SK-N-SH (cell line): ENCODE data around the gene SYT17. TPM values are rescaled to one million over a fixed set of nuclear protein-coding genes. Genes with fewer than 3 reads are reported as not detected.

ENCODE experiments used
- CTCF ChIA-PET: fragments of 300-600, 350-600 bp; formaldehyde crosslinking; extraction: SDS; loops from one replicate; lab custom pipeline; 2021; lab: Yijun Ruan, JAX
- POLR2A ChIA-PET: fragments of 350-600 bp; sonication (Branson Sonifier 250); formaldehyde crosslinking; extraction: SDS; loops from one replicate; lab custom pipeline; 2020; ENCODE audit warnings: antibody characterized with exemption, inconsistent platforms; lab: Yijun Ruan, JAX
- DNase-seq: peaks from one replicate; pipeline ENCODE4 v3.0.0; 2012
- H2AFZ ChIP-seq: fragments of 200-600 bp; sonication (generic); 2 replicates; pipeline ENCODE4 v1.8.1; 2016; ENCODE audit warnings: antibody characterized with exemption, mild to moderate bottlenecking, low read depth
- H3F3A ChIP-seq: fragments of 200-600 bp; sonication (generic); replicated peaks from 2 replicates; pipeline ENCODE3; 2016; ENCODE audit warnings: antibody characterized with exemption, mild to moderate bottlenecking; ENCODE audit not compliant: insufficient read depth
- H3K27ac ChIP-seq, 2 experiments: fragments of 200-500 bp in 1 of 2; fragments of 200-600 bp in 1 of 2; sonication (Bioruptor generic) in 1 of 2; sonication (generic), shearing (Covaris generic) in 1 of 2; 2 replicates each; pipeline versions ENCODE4 v1.5.1 to v1.6.1; 2014 to 2016; ENCODE audit warnings: low read depth in 2 of 2, inconsistent platforms in 1 of 2, low read length in 1 of 2, mild to moderate bottlenecking in 1 of 2, mixed read lengths in 1 of 2
- H3K27me3 ChIP-seq: fragments of 200-600 bp; sonication (generic), shearing (Covaris generic); 2 replicates; pipeline ENCODE4 v1.6.1; 2016; ENCODE audit warnings: mixed run types; ENCODE audit not compliant: insufficient read depth
- H3K36me3 ChIP-seq, 2 experiments: fragments of 200-500 bp in 1 of 2; fragments of 200-600 bp in 1 of 2; sonication (Bioruptor generic) in 1 of 2; sonication (generic) in 1 of 2; replicated peaks in 1 of 2; 2 replicates each; pipeline versions ENCODE3 to v1.5.1; 2014 to 2016; ENCODE audit warnings: low read length in 1 of 2, mild to moderate bottlenecking in 1 of 2; ENCODE audit not compliant: insufficient read depth in 2 of 2, control insufficient read depth in 1 of 2
- H3K4me1 ChIP-seq, 2 experiments: fragments of 200-500 bp in 1 of 2; fragments of 200-600 bp in 1 of 2; sonication (Bioruptor generic) in 1 of 2; sonication (generic), shearing (Covaris generic) in 1 of 2; 2 replicates each; pipeline versions ENCODE4 v1.5.1 to v1.6.1; 2014 to 2016; ENCODE audit warnings: low read depth in 1 of 2, low read length in 1 of 2, mixed run types in 1 of 2; ENCODE audit not compliant: insufficient read depth in 2 of 2, control insufficient read depth in 1 of 2
- H3K4me2 ChIP-seq: fragments of 200-600 bp; sonication (generic), shearing (Covaris generic); 2 replicates; pipeline ENCODE4 v1.6.1; 2017; ENCODE audit warnings: mixed run types
- H3K4me3 ChIP-seq, 2 experiments: fragments of 200-500 bp in 1 of 2; fragments of 200-600 bp in 1 of 2; sonication (Bioruptor generic) in 1 of 2; sonication (generic), shearing (Covaris generic) in 1 of 2; 2 replicates each; pipeline versions ENCODE4 v1.5.1 to v1.8.1; 2014 to 2016; ENCODE audit warnings: low read depth in 2 of 2, inconsistent platforms in 1 of 2, low read length in 1 of 2, mild to moderate bottlenecking in 1 of 2, mixed read lengths in 1 of 2, moderate library complexity in 1 of 2
- H3K79me2 ChIP-seq: fragments of 200-600 bp; sonication (generic); 2 replicates; pipeline ENCODE4 v1.8.1; 2017; ENCODE audit warnings: mild to moderate bottlenecking; ENCODE audit not compliant: insufficient read depth
- H3K9ac ChIP-seq: fragments of 200-600 bp; sonication (generic); 2 replicates; pipeline ENCODE4 v1.6.1; 2017; ENCODE audit warnings: mixed run types
- H3K9me2 ChIP-seq: fragments of 200-600 bp; sonication (generic); 2 replicates; pipeline ENCODE4 v1.6.1; 2017; ENCODE audit warnings: mixed run types
- H3K9me3 ChIP-seq: fragments of 200-600 bp; sonication (generic); 2 replicates; pipeline ENCODE4 v1.6.1; 2017; ENCODE audit warnings: mixed run types, mild to moderate bottlenecking, moderate library complexity
- H4K20me1 ChIP-seq: fragments of 200-600 bp; sonication (generic); 2 replicates; pipeline ENCODE4 v1.6.1; 2017; ENCODE audit warnings: mild to moderate bottlenecking, mixed run types; ENCODE audit not compliant: insufficient read depth
- CHD2 ChIP-seq: fragments of 150-350 bp; IDR thresholded peaks from 2 replicates; pipeline ENCODE4 v1.6.1; 2018; ENCODE audit warnings: low read length; ENCODE audit not compliant: partially characterized antibody
- EZH2phosphoT487 ChIP-seq: fragments of 200-600 bp; sonication (generic); IDR thresholded peaks from 2 replicates; pipeline ENCODE4 v1.6.1; 2017; ENCODE audit warnings: low read depth, mixed run types, mild to moderate bottlenecking, antibody characterized with exemption, moderate library complexity, borderline replicate concordance
- FOXJ3 ChIP-seq: sonication (generic); formaldehyde crosslinking; IDR thresholded peaks from 2 replicates; pipeline ENCODE4 v1.5.1; 2020; ENCODE audit warnings: mild to moderate bottlenecking, missing genetic modification reagents
- FOXM1 ChIP-seq: IDR thresholded peaks from 2 replicates; pipeline ENCODE4 v1.4.0; 2012; ENCODE audit warnings: low read depth, mild to moderate bottlenecking
- GATA2 ChIP-seq: sonication (generic); formaldehyde crosslinking; IDR thresholded peaks from 2 replicates; pipeline ENCODE4 v1.5.0; 2020; ENCODE audit warnings: mild to moderate bottlenecking, missing genetic modification reagents
- MEF2A ChIP-seq: IDR thresholded peaks from 2 replicates; pipeline ENCODE4 v1.4.0; 2012; ENCODE audit warnings: low read depth, borderline replicate concordance
- MXI1 ChIP-seq: IDR thresholded peaks from 2 replicates; pipeline ENCODE4 v1.6.1; 2012; ENCODE audit warnings: mild to moderate bottlenecking, low read depth, low read length, improper control_type of control experiment
- NFIC ChIP-seq: IDR thresholded peaks from 2 replicates; pipeline ENCODE4 v1.4.0; 2012; ENCODE audit warnings: borderline replicate concordance
- ZBTB33 ChIP-seq: IDR thresholded peaks from 2 replicates; pipeline ENCODE4 v1.4.0; 2012; ENCODE audit warnings: low read depth, borderline replicate concordance
- WGBS: methylation state at CpG from one replicate; pipeline ENCODE4 v1.1.6; 2017; ENCODE audit warnings: low lambda C conversion rate; 5-methylcytosine and 5-hydroxymethylcytosine counted together
- polyA plus RNA-seq, 3 experiments: library from polyadenylated mRNA; depleted of rRNA; stranded (reverse); fragments of >200 nt; gene quantifications; 2 replicates each; pipeline ENCODE4 v1.2.3, GENCODE V29; 2012
- TF ChIP-seq, protein P1 (sequence below): IDR thresholded peaks from 2 replicates; pipeline ENCODE4 v1.4.0; 2012; ENCODE audit warnings: low read depth, borderline replicate concordance

The SYT17 gene
- polyA plus RNA-seq, 1 of the 3 experiments (the other 2 are of a cell fraction): 0.21 TPM

GRCh38 chr16:19282101-19282500, 114.1 kb downstream of the SYT17 start:
- H3K79me2 ChIP-seq: no peaks in the 10 kb centered on the region
- H3K9me3 ChIP-seq: no peaks in the 10 kb centered on the region
- H3K9me2 ChIP-seq: no peaks in the 10 kb centered on the region
- no peak overlapping the region for H3K9ac ChIP-seq
- TF ChIP-seq, protein P1, sequence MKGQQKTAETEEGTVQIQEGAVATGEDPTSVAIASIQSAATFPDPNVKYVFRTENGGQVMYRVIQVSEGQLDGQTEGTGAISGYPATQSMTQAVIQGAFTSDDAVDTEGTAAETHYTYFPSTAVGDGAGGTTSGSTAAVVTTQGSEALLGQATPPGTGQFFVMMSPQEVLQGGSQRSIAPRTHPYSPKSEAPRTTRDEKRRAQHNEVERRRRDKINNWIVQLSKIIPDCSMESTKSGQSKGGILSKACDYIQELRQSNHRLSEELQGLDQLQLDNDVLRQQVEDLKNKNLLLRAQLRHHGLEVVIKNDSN: no peak
- TF ChIP-seq MXI1 (no peak), ZBTB33 (no peak), CHD2 (no peak), GATA2 (CRISPR knock-in tag) (no peak), FOXM1 (no peak)
- H3K36me3 ChIP-seq: no peaks in the 10 kb centered on the region
- no peaks in the 10 kb centered on the region for H3K27me3 ChIP-seq
- no peaks in the 10 kb centered on the region; a peak in 1 of 4 replicates for H3K4me1 ChIP-seq
- H2AFZ ChIP-seq: no peak overlapping the region
- 48% methylated on average over 3 of the region's 3 CpGs for WGBS
- ChIA-PET CTCF (interaction anchor here (1.1 to 1.6 kb wide), 2 partner anchors 15 to 196 kb away, joined by 5 to 6 read pairs; no protein-coding TSS in a partner anchor), POLR2A (no interaction called here)
- H3F3A ChIP-seq: no peaks in the 10 kb centered on the region
- H3K4me2 ChIP-seq: no peak overlapping the region
- no peak overlapping the region for H3K27ac ChIP-seq
- DNase-seq: no peak
- no peaks in the 10 kb centered on the region for H4K20me1 ChIP-seq
- no peak overlapping the region for H3K4me3 ChIP-seq

DNA sequence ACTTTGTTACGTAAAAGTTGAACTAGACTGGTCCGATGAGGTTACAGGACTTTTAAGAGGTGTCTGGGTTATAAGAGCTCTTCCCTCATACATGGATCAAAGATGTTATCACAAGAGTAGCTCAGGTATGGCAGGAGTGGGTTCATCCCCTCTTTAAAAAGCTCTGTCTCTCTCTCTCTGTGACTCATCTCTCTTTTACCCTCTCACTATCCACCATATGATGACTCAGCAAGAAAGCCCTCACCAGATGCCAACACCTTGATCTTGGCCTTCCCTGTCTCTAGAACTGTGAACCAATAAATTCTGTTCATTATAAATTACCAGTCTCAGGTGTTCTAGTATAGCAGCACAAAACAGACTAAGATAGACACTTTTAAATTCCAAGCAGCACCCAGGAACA, 115.6 kb downstream of the SYT17 start:
- Histone ChIP-seq H3K9me3 (no peaks in the 10 kb centered on the region), H3K4me2 (no peak overlapping the region), H3K4me1 (no peaks in the 10 kb centered on the region; a peak in 1 of 4 replicates), H2AFZ (no peak overlapping the region), H3K27ac (no peak overlapping the region), H3K9me2 (no peaks in the 10 kb centered on the region), H3K9ac (no peak overlapping the region), H3F3A (no peaks in the 10 kb centered on the region), H3K4me3 (no peak overlapping the region), H4K20me1 (no peaks in the 10 kb centered on the region), H3K79me2 (no peaks in the 10 kb centered on the region), H3K36me3 (no peaks in the 10 kb centered on the region), H3K27me3 (no peaks in the 10 kb centered on the region)
- CTCF ChIA-PET: interaction anchor here (1.0 kb wide), 1 partner anchor 9 kb away, joined by 4 read pairs; no protein-coding TSS in a partner anchor
- TF ChIP-seq NFIC (no peak), FOXJ3 (CRISPR knock-in tag) (no peak), MEF2A (no peak), EZH2phosphoT487 (no peak)
- POLR2A ChIA-PET: no interaction called here
- 77% methylated on average over 2 of the region's 2 CpGs for WGBS
- DNase-seq: no peak
